Stimulated activated CD8-positive, alpha-beta memory T cell treated with anti-CD3 and anti-CD28 coated beads, Interleukin-15, amount 100 ng/mL, for 4 hours (primary cell): ENCODE results near the gene OSBPL5.
"Not testable (repeated sequence)": the region's sequence is repeated elsewhere in the genome, so short reads cannot be mapped to it uniquely, and the experiment has no call there.

ENCODE experiments used
- DNase-seq, 2 donors: peaks; one replicate each; pipeline ENCODE4 v3.0.0-alpha.2; 2020; ENCODE audit warnings: low read depth in 2 of 2

The OSBPL5 gene

DNA sequence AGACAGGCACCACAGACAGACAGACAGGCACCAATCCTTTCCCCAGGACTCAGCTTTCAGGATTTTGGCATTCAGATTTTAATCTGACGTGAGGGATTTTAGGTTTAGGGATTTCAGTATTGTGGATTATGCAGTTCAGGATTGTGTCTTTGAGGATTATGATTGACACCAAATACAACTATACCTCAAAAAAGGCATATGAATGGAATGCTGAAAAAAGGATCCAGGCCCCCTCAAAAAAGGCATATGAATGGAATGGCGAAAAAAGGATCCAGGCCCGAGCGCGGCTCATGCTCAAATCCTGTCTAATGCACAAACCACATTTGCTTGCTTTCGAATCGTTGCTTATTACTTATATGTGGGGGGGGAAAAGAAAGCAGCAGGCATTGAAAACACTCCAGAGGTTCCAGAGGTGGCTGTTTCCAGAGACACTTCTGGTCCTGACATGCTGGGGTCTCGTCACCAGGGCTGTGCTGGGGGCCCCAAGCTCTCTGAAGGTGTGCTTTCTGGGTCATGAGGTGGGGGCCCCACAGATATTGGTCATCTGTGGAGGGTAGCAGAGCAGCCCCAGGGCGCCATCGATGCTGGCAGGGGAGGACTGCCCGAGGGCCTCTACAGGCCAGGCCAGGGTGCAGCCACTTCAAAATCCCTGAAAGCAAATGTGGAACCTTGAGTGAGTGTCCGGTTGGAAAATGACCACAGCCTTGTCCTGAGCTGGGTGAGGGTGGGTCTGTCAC, 16.8 kb upstream of the OSBPL5 start:
- no peak for DNase-seq

DNA sequence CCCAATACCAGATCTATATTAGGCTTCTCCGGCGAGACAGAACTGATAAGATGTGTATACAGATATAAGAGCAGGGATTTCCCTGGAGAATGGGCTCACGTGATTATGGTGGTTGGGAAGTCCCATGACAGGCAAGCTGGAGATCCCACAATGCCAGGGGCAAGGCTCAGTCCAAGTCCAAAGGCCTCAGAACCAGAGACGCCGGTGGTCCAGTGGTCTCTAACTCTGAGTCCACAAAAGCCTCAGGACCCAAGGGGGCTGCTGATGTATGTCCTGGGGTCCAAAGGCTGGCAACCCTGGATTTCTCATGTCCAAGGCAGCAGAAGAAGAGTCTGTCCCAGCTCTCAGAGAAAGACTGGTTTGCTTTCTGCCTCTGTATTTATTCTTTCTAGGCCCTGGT, 15.8 kb upstream of the OSBPL5 start:
- no peak for DNase-seq

DNA sequence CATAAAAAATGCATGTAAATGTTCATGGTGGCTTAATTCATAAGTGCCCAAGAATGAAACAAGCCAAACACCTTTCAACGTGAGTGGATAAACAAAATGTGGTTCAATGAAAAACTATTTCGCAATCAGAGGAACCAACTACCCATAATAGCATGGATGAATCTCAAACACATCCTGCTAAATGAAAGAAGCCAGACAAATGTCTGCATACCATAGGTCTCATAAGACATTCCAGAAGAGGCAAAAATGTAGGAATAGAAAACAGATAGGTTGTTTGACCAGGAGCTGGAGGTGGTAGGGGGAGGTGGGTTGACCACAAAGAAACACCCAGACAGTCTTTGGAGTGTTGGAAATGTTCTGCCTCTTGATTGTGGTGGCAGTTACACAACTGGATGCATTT, 13.2 kb upstream of the OSBPL5 start:
- no peak for DNase-seq

DNA sequence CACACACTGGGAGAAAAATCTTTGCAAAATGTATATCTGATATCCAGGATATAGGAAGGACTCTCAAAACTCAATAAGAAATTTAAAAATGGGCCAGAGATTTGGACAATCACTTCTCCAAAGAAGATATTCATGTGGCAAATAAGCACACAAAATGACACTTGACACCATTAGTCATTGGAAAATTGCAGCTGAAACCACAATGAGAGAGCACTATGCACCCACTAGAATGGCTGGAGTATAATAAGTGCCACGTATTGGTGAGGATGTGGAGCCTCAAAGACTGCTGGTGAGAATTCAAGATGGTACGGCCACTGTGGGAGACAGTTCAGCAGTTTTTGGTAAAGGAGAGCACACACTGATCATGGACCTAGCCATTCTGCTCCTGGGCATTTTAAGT, 12.8 kb upstream of the OSBPL5 start:
- no peak for DNase-seq

DNA sequence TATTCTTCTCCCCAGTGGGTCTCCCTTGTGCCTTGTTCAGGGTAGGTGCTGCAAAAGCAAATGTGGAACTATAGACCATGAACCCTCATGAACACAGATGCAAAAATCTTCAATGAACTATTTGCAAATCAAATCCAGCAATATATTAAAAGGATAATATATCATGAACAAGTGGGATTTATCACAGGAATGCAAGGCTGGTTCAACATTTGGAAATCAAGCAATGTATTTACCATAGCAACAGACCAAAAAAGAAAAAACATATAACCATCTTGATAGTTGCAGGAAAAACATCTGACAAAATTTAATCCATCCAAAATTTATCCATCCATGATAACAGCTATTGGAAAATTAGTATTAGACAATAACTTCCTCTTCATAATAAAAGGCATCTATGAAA, 11.4 kb upstream of the OSBPL5 start:
- DNase-seq = no peak

DNA sequence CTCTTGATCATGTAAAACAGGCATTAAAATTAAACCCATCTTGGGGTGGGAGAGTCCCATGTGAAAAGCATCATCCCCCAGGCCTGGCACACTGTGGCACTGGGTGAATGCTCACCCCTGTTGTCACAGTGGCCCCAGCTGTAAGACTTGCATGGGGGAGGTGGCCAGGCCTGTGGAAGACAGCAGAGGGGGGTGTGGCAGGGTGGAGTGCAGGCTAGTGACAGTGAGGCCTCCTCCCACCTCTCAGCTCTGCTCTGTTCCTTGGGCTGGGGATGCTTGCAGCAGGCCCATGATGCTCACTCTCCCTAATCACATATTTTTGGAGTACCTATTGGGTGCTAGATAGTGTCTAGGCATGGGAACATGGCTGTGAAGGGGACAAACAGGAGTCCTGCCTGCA, 10.1 kb upstream of the OSBPL5 start:
- no peak for DNase-seq

DNA sequence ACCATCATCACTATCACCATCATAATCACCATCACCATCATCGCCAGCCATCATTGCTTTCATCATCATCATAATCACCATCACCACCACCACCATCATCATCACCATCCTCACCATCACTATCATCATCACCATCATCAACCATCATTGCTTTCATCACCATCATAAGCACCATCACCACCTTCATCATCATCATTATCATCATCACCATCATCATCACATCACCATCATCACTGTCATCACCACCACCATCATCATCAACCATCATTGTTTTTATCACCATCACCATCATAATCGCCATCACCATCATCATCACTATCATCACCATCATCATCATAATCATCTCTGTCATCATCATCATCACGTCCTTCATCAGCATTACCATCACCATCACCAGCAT, 9.3 kb upstream of the OSBPL5 start:
- DNase-seq = no peak

DNA sequence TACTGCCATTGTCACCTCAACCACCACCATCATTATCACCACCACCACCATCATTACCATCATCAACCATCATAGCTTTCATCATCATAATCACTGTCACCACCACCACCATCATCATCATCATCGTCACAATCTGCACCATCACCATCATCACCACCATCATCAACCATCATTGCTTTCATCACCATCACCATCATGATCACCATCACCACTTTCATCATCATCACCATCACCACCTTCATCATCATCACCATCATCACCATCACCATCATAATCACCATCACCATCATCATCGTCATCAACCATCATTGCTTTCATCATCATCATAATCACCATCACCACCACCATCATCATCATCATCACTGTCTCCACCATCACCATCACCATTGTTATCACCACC, 8.7 kb upstream of the OSBPL5 start:
- no peak for DNase-seq

DNA sequence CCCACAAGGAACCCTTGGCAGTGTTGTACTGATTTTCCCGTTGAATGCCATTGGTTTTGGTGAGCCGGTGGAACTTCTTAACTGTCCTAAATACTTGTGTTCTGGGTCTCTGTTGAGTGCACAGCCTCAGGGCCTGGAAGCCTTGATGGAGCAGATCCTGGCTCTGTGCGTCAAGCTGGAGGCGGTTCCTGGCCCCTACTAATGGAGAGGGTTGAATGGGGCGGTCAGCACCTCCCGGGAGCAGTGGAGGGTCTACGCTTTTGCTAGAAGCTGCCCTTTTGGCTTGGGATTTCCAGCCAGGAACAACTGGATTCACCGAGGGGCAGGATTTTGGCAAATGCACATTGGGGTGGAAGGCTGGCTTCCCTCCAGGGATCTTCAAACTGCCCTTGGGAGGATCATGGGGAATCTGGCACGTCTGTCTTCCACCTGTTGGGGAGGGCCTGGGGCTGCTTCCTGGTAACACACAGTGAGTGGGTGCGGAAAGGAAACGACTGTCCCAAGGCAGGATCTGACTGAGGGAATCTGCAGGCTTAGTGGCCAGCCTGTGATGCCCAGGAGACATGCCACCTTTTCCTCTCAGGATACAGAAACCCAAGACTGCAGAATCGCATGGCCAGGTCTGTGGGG, 6.9 kb upstream of the OSBPL5 start:
- DNase-seq = no peak

DNA sequence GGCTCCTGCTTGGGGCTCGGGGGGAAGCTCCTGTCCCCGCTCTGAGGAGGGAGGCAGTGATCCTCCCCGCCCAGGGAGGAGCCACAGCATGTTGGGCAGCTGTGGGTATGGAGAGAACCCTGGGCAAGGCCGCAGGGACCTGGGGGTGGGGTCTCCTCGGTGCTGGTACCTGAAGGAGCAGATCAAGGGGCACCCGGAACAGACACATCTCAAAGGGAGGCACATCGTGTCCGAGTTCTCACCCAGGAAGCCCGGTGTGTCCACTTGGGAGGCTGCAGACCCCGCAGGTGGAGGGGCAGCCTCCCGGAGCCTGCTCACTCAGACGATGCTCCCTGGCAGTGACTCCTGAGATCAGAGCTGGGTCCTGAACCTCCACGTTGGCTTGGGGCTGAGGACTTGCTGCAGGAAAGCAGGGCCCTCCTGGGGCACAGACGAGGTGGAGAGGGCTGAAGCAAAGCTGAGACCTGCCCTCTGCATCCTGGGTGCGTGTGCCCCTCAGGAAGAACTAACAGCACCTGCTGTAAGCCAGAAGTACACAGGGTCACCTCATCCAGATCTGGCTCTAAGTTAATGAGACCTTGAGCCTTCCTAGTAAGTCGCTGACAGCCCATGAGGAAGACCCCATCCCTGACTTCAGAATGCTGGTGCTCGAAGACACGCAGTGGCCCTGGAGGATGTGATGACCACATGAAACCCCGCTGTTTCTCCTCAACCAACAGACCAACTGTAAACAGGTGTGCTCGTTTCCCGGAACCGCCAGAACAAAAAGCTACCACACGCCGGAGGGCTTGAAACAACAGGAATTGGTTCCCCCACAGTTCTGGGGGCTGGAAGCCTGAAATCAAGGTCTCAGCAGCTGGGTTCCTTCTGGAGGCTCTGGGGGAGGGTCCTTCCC, 5.9 kb upstream of the OSBPL5 start:
- no peak for DNase-seq

DNA sequence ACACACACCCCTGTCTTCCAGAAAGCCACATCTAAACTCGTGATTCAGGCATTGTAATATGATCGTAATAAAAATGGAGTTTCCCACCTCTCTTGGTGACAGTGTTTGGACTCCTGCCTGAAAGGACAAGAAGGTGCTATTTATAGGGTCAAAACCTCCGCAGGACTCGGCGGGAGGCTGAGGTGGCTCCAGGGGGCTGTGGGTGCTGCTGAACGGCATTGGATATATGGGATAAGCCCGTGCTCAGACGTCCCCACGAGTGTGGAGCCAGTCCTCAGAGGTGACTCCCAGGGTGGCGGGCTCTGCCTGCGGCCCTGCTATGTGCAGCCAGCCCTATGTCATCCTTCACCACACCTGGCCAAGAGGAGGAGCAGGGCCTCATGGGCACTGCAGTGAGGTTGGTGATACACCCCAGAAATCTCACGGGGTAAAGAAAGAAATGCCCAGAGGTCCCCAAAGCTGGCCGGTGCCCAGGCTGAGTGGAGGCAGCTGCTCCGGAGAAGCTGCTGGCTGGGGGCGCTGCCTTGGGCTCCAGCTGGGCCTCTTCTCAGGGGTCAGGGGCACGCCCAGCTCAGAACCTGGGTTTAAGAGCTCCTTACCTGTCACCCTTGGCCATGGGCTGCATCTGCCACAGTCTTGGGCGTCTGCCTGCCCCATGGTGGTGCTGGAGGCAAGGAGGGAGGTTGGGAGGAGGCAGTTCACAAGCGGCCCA, 5.1 kb upstream of the OSBPL5 start:
- no peak for DNase-seq

DNA sequence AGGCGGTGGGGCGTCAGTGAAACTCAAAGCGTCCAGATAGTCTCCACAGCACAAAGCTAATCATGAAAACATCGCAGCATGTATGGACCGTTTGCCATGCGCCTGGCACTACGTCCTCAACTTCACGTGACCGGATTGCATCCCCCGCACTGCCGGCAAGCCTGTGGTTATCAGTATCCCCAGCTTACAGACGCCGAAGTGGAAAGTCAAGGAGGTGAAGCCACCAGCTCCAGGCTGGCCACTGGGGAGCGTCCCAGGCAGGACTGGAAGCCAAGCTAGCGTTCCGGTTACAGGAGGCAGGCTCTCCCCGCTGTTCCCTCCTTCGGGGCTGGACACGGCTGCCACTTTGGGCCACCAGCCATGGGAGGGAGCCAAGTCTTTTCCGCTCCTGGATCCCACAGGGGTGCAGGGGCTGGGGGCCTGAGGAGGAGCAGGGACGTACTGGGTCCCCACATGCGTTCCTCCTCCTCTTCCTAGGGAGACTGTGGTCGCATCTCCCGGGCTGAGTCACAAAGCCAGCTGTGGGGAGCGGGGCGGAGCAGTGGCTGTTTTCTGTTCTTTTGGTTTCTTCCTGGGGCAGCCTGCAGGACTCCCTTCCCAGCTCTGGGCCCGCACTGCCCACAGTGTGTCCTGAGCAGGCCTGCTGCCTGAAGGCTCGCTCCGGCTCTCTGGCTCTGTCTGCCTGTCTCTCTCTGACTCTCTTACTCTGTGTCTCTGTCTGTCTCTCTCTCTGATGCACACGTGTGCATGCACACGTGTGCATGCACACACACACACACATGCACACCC, 4.3 kb upstream of the OSBPL5 start:
- no peak for DNase-seq

DNA sequence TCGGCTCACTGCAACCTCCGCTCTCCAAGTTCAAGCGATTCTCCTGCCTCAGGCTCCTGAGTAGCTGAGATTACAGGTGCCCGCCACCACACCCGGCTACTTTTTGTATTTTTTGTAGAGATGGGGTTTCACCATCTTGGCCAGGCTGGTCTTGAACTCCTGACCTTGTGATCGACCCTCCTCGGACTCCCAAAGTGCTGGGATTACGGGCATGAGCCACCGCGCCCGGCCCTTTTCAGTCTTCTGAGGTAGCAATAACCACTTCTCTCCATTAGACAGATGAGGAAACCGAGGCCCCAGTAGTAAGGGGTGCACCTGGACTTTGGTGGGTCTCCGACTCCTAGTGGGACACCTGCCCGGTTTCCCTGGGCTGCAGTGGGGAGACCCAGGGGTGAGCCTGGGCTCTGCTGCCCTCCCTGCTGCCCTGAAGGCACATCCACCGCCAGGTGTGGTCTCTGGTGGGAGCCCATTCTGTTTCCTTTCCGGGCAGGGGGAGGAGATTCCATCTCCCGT, 3.7 kb upstream of the OSBPL5 start:
- not testable (repeated sequence) for DNase-seq

DNA sequence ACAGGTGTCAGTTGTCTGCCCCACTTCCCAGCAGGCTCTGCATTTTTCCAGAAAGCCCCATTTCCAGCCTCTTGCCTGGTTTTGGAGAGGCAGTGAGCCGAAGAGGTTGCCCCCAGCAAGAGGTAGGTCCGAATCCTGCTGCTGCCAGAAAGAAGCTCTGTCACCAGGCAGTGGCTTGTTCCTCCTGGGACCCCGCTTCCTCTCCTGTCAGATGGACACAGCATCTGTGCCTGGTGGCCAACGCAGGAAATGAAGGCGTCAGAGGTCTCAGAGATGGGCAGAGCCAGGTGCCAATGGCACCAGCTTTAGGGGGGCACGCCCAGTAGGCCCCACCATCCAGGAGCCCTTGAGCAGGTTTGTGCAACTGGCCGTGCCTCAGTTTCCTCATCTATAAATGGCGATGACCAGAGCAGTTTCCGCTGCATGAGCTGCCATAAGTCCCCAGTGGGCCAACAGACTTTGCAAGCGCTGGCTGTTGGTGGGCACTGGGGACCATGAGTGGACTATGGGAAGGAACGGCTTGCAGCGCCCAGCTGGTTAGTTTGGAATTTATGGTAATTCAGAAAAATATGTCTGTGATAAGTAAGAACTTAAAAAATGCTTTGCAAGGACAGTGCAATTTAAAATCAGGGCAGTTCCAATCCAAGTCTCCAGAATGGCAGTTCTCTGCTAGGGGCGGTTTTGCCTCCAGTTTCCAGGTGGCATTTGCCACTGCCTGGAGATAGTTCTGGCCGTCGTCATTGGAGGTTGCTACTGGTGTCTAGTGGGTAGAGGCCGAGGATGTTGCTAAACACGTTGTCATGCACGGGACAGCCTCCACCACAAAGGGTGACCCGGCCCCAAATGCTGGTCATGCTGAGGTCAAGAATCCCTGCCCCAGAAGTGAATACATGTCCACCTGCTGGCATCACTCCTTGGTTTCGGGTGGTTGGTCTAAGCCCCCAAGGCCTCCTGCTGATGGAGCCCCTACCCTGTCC, 2.3 kb upstream of the OSBPL5 start:
- no peak for DNase-seq

DNA sequence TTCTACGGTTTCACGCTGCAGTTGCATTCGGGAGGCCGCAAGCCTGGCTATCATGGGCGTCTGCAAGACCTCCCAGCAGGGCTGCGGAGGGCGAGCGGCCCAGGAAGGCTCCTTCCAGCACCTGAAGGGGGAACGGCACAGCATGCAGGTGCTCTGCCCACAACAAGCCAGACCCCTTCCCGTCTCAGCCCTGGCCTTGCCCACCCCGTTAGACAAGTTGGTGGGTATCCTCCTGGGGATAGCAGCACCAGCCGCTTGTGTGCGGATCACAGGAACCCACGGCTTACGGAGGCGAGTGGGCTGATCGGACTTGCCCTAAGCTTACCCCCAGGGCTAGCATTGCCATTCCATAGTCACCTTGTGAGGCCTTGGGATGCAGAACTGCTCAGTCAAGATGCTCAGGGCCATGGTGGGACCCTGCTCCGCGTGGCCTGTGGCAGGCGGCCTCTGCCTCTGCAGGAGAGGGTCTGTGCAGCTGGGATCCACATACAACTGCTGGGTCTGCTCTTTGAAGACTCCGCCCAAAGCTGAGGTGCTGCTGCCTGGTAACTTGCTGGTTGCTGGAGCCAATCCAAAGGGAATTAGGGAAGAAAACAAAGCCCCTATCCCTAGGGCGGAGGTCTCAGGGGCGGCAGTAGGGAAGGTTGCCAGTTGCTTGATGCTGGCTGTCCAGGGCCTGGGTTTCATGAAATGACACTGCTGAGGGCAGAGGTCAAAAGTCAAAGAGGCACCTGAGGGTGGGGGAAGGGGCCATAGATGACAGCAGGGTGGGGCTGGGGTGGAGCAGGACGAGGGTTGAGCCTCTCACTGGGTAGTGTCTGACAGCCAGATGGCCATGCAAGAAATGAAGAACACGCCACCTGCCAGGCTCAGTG, 1.4 kb upstream of the OSBPL5 start:
- no peak for DNase-seq

DNA sequence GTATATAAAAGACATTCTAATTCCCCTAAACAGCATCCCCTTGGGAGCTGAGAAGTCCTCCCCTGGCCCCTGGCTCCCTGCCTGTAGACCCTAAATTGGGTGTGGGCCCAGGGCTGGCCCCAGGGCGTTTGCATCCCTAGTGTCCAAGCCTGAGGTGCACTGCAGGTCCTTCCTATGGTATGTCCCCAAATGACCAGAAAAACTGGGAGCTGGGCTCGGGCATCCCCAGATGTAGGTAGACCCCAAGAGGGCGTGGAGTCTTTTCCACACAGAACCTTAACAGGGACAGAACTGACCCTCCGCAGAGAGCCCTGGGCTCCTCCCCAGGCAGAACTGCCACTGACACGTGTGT, 782 bp upstream of the OSBPL5 start:
- no peak for DNase-seq

DNA sequence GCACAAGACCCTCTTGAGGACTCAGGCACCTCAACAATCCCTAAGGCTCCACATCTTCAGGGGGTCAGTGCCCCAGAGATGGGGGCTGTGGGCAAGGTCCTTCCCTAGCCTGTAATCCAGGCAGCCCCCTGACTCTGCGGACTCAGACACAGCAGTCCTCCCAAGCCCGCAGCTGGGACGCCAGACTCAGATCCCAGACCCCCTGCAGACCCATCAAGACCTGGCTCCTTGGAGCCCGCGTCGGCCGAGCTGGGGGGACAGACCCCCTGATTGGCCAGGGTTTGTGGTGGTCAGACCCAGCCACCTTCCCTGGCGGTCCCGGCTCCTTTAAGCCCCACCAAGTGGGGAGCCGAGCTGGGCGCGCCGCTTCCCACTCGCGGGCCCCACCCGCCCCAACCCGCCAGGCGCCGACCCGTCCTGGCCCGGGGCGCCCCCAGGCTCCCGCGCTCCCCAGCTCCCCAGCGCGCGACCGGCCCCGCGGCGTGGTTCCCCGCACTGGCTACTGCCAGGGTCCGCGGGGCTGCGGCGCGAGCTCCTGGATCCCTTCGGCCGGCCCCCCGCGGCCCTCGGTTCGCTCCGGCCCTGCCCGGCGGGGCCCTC, 458 bp downstream of the OSBPL5 start:
- DNase-seq = no peak

DNA sequence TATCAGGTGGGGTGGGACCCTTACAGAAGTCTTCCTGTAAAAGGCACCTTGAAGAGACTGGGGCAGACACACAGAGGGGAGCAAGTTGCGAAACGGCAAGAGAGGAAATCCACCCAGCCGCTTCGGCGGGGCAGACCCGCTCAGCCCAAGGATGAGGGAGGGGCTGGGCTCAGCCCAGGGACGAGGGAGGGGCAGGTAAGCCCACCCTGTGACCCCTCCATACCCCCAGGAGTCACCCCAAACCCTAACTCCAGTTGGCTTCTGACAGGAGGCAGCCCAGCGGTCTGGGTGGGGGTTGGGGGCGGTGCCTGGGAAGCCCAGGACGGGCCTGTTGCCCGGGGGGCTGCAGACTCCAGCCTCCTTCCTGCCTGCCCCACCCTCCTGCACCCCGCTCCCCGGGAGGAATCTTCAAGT, 965 bp downstream of the OSBPL5 start:
- DNase-seq = no peak
